GM12878 (cell line): ENCODE measurements around the gene MALRD1. TPM values are rescaled to one million over a fixed set of nuclear protein-coding genes. Genes with fewer than 3 reads are reported as not detected.

Experiments used
- ATAC-seq: fragments of 200-7000 bp; cut with Tn5 transposase; 3 replicates; pipeline ENCODE4 v1.9.1; 2020; ENCODE audit warnings: mild to moderate bottlenecking, moderate library complexity
- BruUV-seq: library from RNA; stranded (reverse); fragments of 400-500 nt; replicated peaks from 2 replicates; lab custom pipeline; 2021; lab: Mats Ljungman, UMichigan
- CTCF ChIA-PET: fragments of 300-600 bp; sonication (Branson Sonifier 250); formaldehyde crosslinking; extraction: SDS; loops from one replicate; lab custom pipeline; 2021; ENCODE audit warnings: inconsistent platforms; lab: Yijun Ruan, JAX
- POLR2A ChIA-PET: fragments of 350-600 bp; formaldehyde crosslinking; extraction: SDS; loops from one replicate; lab custom pipeline; 2021; ENCODE audit warnings: inconsistent platforms; lab: Charles Lee
- RAD21 ChIA-PET: fragments of 300-600 bp; sonication (Branson Sonifier 250); formaldehyde crosslinking; loops from one replicate; lab custom pipeline; 2023; ENCODE audit warnings: antibody characterized with exemption; ENCODE audit not compliant: unreplicated experiment; lab: Charles Lee
- SMC1A ChIA-PET: fragments of 300-600 bp; sonication (Branson Sonifier 250); formaldehyde crosslinking; loops from one replicate; lab custom pipeline; 2023; ENCODE audit not compliant: unreplicated experiment, uncharacterized antibody; lab: Charles Lee
- DNase-seq: peaks from one replicate; pipeline ENCODE4 v3.0.0-alpha.2; 2011; ENCODE audit warnings: low read depth, low spot score
- FAIRE-seq: peaks from 3 replicates; lab custom pipeline; 2011; peaks lifted over from hg19 to GRCh38; lab: Jason Lieb, UNC
- H2AFZ ChIP-seq: 2 replicates; pipeline ENCODE4 v1.6.0; 2011; ENCODE audit warnings: low read depth, low read length, control low read depth; ENCODE audit not compliant: control insufficient read depth
- H3K27ac ChIP-seq: 2 replicates; pipeline ENCODE4 v1.5.1; 2011; ENCODE audit warnings: control low read depth; ENCODE audit not compliant: control insufficient read depth, insufficient read depth
- H3K27me3 ChIP-seq, 2 experiments: replicated peaks in 1 of 2; 2 replicates each; pipeline versions ENCODE4 v1.6.0 to v1.6.1; 2011; ENCODE audit warnings: low read length in 1 of 2; ENCODE audit not compliant: control insufficient read depth in 2 of 2, insufficient read depth in 2 of 2
- H3K36me3 ChIP-seq, 2 experiments: 2 replicates each; pipeline ENCODE4 v1.5.1; 2011; ENCODE audit warnings: low read length in 1 of 2; ENCODE audit not compliant: control insufficient read depth in 2 of 2, insufficient read depth in 2 of 2
- H3K4me1 ChIP-seq: 2 replicates; pipeline ENCODE4 v1.6.1; 2011; ENCODE audit warnings: mild to moderate bottlenecking, low read length, moderate library complexity, mixed read lengths; ENCODE audit not compliant: control insufficient read depth, insufficient read depth
- H3K4me2 ChIP-seq: 2 replicates; pipeline ENCODE4 v1.6.0; 2011; ENCODE audit warnings: control low read depth; ENCODE audit not compliant: control insufficient read depth, insufficient read depth
- H3K4me3 ChIP-seq: fragments of 200-600 bp; sonication (generic); 2 replicates; pipeline ENCODE4 v1.5.1; 2016
- H3K79me2 ChIP-seq: 2 replicates; pipeline ENCODE4 v1.6.0; 2011; ENCODE audit warnings: low read length; ENCODE audit not compliant: control insufficient read depth, insufficient read depth
- H3K9ac ChIP-seq: 2 replicates; pipeline ENCODE4 v1.8.0; 2011; ENCODE audit warnings: low read length, control low read depth, mixed read lengths; ENCODE audit not compliant: control insufficient read depth, insufficient read depth
- H3K9me3 ChIP-seq: replicated peaks from 3 replicates; pipeline ENCODE4 v1.5.1; 2011; ENCODE audit warnings: mild to moderate bottlenecking, low read length; ENCODE audit not compliant: control insufficient read depth, insufficient read depth
- H4K20me1 ChIP-seq: 2 replicates; pipeline ENCODE4 v1.6.0; 2011; ENCODE audit not compliant: control insufficient read depth, insufficient read depth
- ASH2L ChIP-seq: fragments of 300-600, 200-600 bp; sonication (generic); IDR thresholded peaks from 2 replicates; pipeline ENCODE4 v1.6.1; 2017; ENCODE audit warnings: low read depth, mild to moderate bottlenecking, borderline replicate concordance
- CBX3 ChIP-seq: fragments of 200-600 bp; sonication (generic); IDR thresholded peaks from 2 replicates; pipeline ENCODE4 v1.6.1; 2016; ENCODE audit warnings: low read depth, borderline replicate concordance
- IKZF1 ChIP-seq: fragments of 450-650 bp; conservative IDR thresholded peaks from 2 replicates; pipeline ENCODE4 v1.6.1; 2017; ENCODE audit warnings: antibody characterized with exemption, mild to moderate bottlenecking
- JUNB ChIP-seq: IDR thresholded peaks from 2 replicates; pipeline ENCODE4 v1.6.1; 2016; ENCODE audit warnings: antibody characterized with exemption, mild to moderate bottlenecking
- LARP7 ChIP-seq: fragments of 450-650 bp; IDR thresholded peaks from 2 replicates; pipeline ENCODE4 v1.6.1; 2017; ENCODE audit warnings: mild to moderate bottlenecking
- NFXL1 ChIP-seq: fragments of 450-650 bp; IDR thresholded peaks from 2 replicates; pipeline ENCODE4 v1.6.1; 2017; ENCODE audit warnings: antibody characterized with exemption, mild to moderate bottlenecking, borderline replicate concordance
- POLR2AphosphoS5 ChIP-seq: IDR thresholded peaks from 2 replicates; pipeline ENCODE4 v1.6.1; 2011; ENCODE audit warnings: mild to moderate bottlenecking, low read length, inconsistent platforms
- RAD21 ChIP-seq: IDR thresholded peaks from 2 replicates; pipeline ENCODE4 v1.6.1; 2011; ENCODE audit warnings: mild to moderate bottlenecking, low read depth, low read length, moderate library complexity; ENCODE audit not compliant: insufficient read depth
- RCOR1 ChIP-seq: conservative IDR thresholded peaks from 2 replicates; pipeline ENCODE4 v1.6.1; 2012; ENCODE audit warnings: low read depth, low read length, improper control_type of control experiment
- SIX5 ChIP-seq: IDR thresholded peaks from 2 replicates; pipeline ENCODE4 v1.6.1; 2011; ENCODE audit warnings: mild to moderate bottlenecking, low read depth, low read length, moderate library complexity; ENCODE audit not compliant: severe bottlenecking
- ZNF217 ChIP-seq: fragments of 450-650 bp; IDR thresholded peaks from 2 replicates; pipeline ENCODE4 v1.6.1; 2017; ENCODE audit warnings: antibody characterized with exemption, mild to moderate bottlenecking
- ZNF274 ChIP-seq: IDR thresholded peaks from one replicate; pipeline ENCODE4 v1.8.0; 2011; ENCODE audit not compliant: insufficient read length, insufficient read depth
- ZSCAN29 ChIP-seq: fragments of 450-650 bp; IDR thresholded peaks from 2 replicates; pipeline ENCODE4 v1.6.1; 2017; ENCODE audit warnings: mild to moderate bottlenecking, moderate library complexity
- WGBS: methylation state at CpG from one replicate; pipeline ENCODE4 v1.1.6; 2016; ENCODE audit warnings: low lambda C conversion rate; ENCODE audit not compliant: insufficient replicate concordance, insufficient coverage; ENCODE audit errors: missing lambda C conversion rate; 5-methylcytosine and 5-hydroxymethylcytosine counted together
- in situ Hi-C: fragments of 300-500 bp; cut with MboI; formaldehyde crosslinking; loops from 9 replicates; pipeline ENCODE4 v1.14.3; 2018; ENCODE audit warnings: mixed read lengths
- intact Hi-C: fragments of 100-400 bp; cut with micrococcal nuclease; formaldehyde crosslinking; loops from one replicate; pipeline ENCODE4 v1.14.2; 2022; ENCODE audit not compliant: unreplicated experiment
- polyA plus RNA-seq, 11 experiments: library from polyadenylated mRNA; depleted of rRNA in 4 of 11; unstranded in 6 of 11; stranded (reverse) in 5 of 11; fragments of >200 nt; fragmentation: Nextera tagmentation in 4 of 11; fragmentation: Illumina TruSeq in 1 of 11; extraction: Ambion mirVana in 4 of 11; extraction: Trizol in 1 of 11; gene quantifications; 1 replicate in 1 of 11; 2 replicates in 10 of 11; pipeline versions ENCODE4 v1.2.1 to v1.2.3, GENCODE V29; 2011 to 2016; ENCODE audit warnings: inconsistent platforms in 2 of 11, missing spikeins in 2 of 11, low read depth in 1 of 11
- total RNA-seq, 4 experiments: library from RNA; depleted of rRNA in 3 of 4; stranded (reverse); fragments of >200 nt in 3 of 4; fragmentation: Illumina TruSeq in 1 of 4; extraction: Trizol in 1 of 4; gene quantifications; 2 replicates each; pipeline versions ENCODE4 v1.2.1 to v1.2.3, GENCODE V29; 2013 to 2021
- TF ChIP-seq, protein P1 (sequence below): fragments of 450-650 bp; IDR thresholded peaks from 2 replicates; pipeline ENCODE4 v1.6.1; 2017; ENCODE audit warnings: antibody characterized with exemption, mild to moderate bottlenecking, moderate library complexity
- TF ChIP-seq, protein P2 (sequence below): fragments of 450-650 bp; formaldehyde crosslinking; IDR thresholded peaks from 2 replicates; pipeline ENCODE4 v1.5.0; 2022; ENCODE audit warnings: mild to moderate bottlenecking, missing genetic modification characterization
- TF ChIP-seq, protein P3 (sequence below): fragments of 150-350 bp; IDR thresholded peaks from 2 replicates; pipeline ENCODE4 v1.6.1; 2016; ENCODE audit warnings: low read depth, low read length

Gene MALRD1
- total and polyA plus RNA-seq, 10 of the 15 experiments (the other 5 are each of a cell fraction or from before 2014, with no cell fraction given): 0.12 to 6.6 (median 0.26) TPM; not detected in 2

DNA sequence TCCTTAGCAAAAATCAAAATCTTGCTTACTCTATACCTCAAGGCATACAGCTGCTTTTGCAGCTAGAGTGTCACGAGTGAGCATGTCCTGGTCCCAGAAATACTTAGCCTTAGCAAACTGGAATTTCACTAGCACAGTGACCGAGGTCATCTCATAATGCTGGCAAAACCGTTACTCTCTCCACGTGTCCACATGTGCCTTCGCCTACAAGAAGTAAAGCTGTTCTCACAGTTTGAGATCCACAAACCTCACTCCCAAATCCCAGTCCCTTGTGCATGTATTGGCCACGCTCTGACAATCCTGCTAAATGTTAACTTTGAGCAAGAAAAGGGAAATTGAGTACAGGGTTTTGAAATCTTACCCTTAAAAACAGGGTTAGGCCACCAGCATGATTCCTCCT, 656.6 kb downstream of the MALRD1 start:
- in situ Hi-C loops (no loop called here), intact Hi-C loops (no loop called here)
- no peak overlapping the region for H3K4me2 ChIP-seq
- H3K36me3 ChIP-seq: no peaks in the 10 kb centered on the region
- no peak overlapping the region for H3K27ac ChIP-seq
- H3K9me3 ChIP-seq: no peaks in the 10 kb centered on the region
- H3K9ac ChIP-seq: no peak overlapping the region
- RAD21 ChIA-PET: no interaction called here
- no peak overlapping the region for H3K4me3 ChIP-seq
- H2AFZ ChIP-seq: no peak overlapping the region
- DNase-seq (no peak), ATAC-seq (no peak), FAIRE-seq (no peak)
- no peaks in the 10 kb centered on the region for H4K20me1 ChIP-seq
- POLR2A ChIA-PET: no interaction called here
- no peaks in the 10 kb centered on the region for H3K27me3 ChIP-seq
- H3K4me1 ChIP-seq: no peaks in the 10 kb centered on the region
- WGBS: 19% methylated on average over 6 of the region's 6 CpGs
- H3K79me2 ChIP-seq: no peaks in the 10 kb centered on the region
- CTCF ChIA-PET: no interaction called here
- SMC1A ChIA-PET: no interaction called here
- BruUV-seq: no TSS peak
- TF ChIP-seq, protein P1, sequence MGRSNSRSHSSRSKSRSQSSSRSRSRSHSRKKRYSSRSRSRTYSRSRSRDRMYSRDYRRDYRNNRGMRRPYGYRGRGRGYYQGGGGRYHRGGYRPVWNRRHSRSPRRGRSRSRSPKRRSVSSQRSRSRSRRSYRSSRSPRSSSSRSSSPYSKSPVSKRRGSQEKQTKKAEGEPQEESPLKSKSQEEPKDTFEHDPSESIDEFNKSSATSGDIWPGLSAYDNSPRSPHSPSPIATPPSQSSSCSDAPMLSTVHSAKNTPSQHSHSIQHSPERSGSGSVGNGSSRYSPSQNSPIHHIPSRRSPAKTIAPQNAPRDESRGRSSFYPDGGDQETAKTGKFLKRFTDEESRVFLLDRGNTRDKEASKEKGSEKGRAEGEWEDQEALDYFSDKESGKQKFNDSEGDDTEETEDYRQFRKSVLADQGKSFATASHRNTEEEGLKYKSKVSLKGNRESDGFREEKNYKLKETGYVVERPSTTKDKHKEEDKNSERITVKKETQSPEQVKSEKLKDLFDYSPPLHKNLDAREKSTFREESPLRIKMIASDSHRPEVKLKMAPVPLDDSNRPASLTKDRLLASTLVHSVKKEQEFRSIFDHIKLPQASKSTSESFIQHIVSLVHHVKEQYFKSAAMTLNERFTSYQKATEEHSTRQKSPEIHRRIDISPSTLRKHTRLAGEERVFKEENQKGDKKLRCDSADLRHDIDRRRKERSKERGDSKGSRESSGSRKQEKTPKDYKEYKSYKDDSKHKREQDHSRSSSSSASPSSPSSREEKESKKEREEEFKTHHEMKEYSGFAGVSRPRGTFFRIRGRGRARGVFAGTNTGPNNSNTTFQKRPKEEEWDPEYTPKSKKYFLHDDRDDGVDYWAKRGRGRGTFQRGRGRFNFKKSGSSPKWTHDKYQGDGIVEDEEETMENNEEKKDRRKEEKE: no peak
- TF ChIP-seq POLR2AphosphoS5 (no peak), NFXL1 (no peak), ZNF217 (no peak), LARP7 (no peak), ASH2L (no peak), RAD21 (no peak), RCOR1 (no peak), IKZF1 (no peak), SIX5 (no peak), ZSCAN29 (no peak), ZNF274 (no peak), CBX3 (no peak), JUNB (no peak)
- TF ChIP-seq, protein P2, sequence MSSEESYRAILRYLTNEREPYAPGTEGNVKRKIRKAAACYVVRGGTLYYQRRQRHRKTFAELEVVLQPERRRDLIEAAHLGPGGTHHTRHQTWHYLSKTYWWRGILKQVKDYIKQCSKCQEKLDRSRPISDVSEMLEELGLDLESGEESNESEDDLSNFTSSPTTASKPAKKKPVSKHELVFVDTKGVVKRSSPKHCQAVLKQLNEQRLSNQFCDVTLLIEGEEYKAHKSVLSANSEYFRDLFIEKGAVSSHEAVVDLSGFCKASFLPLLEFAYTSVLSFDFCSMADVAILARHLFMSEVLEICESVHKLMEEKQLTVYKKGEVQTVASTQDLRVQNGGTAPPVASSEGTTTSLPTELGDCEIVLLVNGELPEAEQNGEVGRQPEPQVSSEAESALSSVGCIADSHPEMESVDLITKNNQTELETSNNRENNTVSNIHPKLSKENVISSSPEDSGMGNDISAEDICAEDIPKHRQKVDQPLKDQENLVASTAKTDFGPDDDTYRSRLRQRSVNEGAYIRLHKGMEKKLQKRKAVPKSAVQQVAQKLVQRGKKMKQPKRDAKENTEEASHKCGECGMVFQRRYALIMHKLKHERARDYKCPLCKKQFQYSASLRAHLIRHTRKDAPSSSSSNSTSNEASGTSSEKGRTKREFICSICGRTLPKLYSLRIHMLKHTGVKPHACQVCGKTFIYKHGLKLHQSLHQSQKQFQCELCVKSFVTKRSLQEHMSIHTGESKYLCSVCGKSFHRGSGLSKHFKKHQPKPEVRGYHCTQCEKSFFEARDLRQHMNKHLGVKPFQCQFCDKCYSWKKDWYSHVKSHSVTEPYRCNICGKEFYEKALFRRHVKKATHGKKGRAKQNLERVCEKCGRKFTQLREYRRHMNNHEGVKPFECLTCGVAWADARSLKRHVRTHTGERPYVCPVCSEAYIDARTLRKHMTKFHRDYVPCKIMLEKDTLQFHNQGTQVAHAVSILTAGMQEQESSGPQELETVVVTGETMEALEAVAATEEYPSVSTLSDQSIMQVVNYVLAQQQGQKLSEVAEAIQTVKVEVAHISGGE: no peak
- TF ChIP-seq, protein P3, sequence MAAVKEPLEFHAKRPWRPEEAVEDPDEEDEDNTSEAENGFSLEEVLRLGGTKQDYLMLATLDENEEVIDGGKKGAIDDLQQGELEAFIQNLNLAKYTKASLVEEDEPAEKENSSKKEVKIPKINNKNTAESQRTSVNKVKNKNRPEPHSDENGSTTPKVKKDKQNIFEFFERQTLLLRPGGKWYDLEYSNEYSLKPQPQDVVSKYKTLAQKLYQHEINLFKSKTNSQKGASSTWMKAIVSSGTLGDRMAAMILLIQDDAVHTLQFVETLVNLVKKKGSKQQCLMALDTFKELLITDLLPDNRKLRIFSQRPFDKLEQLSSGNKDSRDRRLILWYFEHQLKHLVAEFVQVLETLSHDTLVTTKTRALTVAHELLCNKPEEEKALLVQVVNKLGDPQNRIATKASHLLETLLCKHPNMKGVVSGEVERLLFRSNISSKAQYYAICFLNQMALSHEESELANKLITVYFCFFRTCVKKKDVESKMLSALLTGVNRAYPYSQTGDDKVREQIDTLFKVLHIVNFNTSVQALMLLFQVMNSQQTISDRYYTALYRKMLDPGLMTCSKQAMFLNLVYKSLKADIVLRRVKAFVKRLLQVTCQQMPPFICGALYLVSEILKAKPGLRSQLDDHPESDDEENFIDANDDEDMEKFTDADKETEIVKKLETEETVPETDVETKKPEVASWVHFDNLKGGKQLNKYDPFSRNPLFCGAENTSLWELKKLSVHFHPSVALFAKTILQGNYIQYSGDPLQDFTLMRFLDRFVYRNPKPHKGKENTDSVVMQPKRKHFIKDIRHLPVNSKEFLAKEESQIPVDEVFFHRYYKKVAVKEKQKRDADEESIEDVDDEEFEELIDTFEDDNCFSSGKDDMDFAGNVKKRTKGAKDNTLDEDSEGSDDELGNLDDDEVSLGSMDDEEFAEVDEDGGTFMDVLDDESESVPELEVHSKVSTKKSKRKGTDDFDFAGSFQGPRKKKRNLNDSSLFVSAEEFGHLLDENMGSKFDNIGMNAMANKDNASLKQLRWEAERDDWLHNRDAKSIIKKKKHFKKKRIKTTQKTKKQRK: no peak
